ENCODE results near the gene MCAT.
"Not testable (repeated sequence)": the region's sequence is repeated elsewhere in the genome, so short reads cannot be mapped to it uniquely, and the experiment has no call there.

The MCAT gene

DNA sequence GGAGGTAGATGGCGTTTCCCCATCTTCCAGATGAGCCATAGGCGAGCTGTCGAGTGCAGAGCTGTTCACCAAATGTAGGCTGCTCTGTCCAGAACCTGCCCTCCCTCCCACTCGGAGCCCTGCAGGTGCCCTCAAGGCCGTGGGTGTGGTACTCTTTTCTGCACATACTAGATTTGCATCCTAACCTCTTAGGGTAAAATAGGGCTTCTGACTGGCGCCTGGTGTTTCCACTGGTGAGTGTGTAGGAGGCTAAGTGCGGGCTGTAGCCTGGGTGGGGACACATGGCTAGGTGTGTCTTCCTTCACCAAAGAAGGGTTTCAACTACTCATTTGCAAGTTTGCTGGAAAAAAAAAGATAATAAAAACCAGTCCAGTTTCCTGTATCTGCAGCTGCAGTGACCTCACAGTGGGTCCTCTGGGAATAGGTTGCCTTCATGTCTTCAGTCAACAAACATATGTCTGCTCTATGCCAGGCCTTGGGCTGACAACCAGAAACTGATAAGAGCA, 24.2 kb downstream of the MCAT start:
- DNase-seq: peak; percentile 30

DNA sequence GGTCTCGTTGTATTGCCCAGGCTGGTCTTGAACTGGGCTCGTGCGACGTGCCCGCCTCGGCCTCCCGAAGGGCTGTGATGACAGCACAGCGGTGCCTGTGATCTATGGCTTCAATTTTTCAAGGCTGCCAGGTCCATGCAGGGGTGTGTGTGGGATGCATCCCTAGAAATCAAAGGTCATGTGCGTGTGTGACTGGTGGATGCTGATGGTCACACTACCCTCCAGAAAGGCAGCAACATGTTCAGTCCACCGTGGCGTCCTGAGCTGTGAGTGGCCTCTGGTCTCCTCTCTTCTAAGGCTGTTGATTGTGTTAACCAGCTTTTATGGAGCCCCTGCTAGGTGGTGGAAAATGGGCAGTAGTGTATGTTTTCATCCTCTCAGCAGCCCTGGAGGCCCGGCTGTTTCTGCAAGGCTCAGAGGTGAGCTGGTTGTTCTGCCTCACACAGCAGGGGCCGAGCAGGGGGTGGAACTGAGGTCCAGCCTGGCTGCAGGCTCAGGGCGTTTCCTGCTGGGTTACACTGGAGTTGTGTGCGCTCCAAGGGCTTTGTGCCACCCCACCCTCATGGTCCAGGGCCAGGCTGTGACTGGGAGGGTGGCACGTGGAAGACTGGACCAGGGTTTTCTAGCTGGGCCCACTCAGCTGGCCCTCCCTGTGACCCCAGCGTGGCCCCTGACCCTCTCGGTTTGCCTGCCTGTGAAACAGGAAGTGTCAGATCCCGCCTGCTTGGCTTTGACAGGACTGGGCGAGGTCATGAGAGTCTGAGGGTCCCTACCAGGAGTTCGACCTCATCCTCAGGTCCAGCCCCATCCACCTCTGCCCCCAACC, 25.0 kb downstream of the MCAT start:
- no peak for DNase-seq

DNA sequence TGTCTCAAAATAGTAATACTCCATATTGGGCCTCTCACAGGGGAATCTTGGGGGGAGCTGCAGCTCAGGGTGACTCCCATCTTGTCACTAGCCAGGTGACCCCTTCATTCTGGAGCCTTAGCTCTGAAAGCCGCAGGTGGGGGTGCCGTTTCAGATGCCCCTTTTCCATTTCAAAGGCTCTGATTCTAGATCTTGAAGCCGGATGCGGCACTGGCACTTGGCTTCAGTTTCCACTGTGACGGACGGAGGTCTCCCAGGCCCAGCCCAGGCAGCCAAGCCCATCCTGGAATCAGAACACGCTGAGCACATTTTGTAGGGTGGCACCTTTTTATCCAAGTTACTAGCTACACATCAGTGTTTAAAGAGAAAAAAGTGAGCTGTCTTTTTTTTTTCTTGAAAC, 26.3 kb downstream of the MCAT start:
- no peak for DNase-seq

DNA sequence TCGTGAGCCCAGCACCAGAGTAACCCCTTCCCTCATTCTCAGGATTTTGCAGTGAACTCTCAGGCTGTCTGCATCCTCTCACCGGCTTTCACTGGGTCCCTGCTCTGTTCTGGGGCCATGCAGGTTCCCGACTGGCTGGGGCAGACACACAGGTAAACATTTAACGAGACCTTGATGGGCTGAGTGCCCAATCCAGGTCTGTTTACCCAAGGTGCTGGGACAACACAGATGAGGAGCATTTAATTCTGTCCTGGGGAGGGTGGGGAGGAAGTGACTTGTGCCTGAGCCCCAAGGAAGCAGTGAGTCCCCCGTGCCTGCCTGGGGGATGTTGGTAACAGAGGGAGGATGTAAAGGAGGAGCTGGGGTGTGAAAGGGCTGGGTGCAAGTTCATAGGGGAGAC, 28.2 kb downstream of the MCAT start:
- no peak for DNase-seq

GRCh38 chr22:43113526-43114251, 29.5 kb downstream of the MCAT start:
- no peak for DNase-seq

DNA sequence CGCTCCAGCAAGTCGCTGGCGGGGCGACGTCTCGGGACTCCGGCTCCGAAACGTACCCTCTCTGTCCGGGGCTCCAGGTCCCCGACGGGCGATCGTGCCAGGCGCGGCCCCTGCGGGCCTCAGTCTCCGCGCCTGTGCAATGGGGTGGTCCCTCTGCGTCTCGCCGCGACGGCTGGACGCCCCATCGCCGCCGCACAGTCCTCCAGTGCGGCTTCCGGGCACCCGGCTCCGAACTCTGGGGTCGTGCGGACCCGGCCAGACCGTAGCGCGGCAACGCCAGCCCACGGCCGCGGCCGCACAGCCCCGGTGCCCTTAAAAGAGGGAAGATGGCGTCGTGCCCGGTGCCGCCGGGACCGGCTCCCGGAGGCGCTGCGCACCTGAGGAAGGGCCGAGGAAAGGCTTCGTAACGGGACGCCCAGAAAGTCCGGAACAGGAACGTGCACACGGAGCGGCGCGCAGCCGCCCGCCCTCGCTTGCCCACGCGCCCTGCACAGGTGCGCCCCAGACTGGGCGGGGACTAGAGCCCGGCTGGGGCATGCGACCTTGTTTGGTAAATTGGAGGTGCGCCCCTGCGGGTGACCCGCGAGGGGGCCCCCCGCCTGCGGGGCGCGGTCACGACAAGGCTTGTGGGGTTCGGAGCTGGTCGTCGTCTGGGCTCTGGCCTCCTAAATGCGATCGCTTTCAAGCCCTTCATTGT, 32.1 kb downstream of the MCAT start:
- peak; percentile 54 for DNase-seq

DNA sequence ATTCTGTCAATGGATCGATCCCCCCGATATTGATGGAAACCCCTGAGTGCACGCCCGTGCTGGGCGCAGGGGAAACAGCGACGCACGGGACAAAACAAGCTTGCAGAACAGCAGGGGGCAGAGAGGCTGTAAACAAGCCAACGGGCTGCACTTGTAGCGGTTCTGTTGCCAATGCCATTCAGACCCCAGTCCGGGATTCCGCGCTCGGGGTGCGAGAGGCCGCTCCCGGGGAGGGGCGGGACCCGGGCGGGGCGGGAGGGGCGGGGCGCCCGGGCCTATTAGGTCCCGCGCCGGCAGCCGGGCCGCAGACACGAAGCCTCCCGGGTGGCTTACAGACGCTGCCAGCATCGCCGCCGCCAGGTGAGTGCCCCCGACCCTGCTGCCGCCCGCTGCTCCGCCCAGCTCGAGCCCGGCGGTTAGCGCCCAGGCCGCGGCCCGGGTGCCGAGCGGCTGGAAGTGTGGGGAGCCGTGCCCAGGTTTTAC, 32.7 kb downstream of the MCAT start, which contains the start of gene BIK:
BIK (plus strand) TSS at position 307 of the 483 bp plus-strand sequence. CDS start 13,273 bp downstream, outside the sequence.
- DNase-seq: peak; percentile 56

DNA sequence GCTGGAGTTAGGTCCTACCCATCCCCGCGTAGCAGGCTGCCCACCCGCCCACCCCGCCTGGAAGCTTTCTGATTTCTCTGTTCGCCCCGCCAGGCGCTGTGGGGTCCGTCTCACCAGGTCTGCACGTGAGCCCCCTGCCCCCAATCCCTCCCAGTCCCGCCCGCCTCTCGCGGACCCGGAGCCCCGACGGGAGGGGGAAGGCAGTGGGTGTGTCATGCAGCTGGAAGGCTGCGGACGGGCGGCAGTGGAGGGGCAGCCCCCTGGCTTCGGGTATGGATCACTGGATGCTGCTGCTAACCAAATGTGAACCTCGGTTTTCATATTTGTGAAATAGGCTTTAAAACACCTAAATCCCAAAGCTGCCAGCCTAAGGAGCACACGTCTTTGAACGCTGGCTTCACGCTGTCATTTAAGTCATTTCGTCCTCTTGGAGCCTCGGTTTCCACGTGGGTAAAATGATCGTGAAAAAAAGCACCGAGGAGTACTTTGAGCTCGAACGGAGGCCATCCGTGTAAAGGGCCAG, 33.2 kb downstream of the MCAT start:
- DNase-seq: no peak

DNA sequence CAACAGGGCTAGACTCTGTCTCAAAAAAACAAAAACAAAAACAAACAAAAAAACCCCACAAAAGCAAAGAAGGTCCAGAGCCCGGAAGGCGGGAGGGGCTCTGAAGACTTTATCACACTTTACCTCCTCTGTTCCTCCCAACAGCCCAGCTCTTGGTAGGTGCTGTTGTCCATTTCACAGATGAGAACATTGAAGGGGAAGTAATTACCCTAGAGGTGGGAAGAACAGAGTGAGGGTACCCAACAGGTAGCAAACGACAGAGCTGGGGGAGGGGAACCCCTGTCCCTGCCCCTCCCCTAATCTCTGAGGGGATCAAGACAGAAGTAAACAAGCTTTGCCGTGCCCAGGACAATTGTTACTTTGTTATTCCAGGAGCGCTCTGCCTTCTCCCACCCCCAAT, 33.7 kb downstream of the MCAT start:
- no peak for DNase-seq

DNA sequence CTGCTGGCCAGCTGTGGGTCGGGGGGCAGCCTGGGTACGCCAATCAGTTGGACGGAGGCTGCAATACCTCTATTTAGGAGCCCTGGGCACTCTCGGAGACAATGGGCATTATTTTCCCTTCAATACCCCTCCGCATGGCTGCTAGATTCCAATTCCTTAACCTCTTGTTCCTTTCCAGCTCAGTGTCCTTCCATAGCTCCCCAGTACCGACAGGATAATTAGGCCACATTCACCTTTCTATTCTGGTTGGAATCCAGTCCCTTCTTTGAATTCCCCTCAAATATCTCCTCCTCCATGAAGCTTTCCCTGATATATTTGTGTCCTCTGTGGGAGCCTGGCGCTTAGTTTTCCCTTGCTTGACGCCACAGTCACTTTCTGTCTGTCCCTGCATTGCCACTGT, 36.9 kb downstream of the MCAT start:
- no peak for DNase-seq

DNA sequence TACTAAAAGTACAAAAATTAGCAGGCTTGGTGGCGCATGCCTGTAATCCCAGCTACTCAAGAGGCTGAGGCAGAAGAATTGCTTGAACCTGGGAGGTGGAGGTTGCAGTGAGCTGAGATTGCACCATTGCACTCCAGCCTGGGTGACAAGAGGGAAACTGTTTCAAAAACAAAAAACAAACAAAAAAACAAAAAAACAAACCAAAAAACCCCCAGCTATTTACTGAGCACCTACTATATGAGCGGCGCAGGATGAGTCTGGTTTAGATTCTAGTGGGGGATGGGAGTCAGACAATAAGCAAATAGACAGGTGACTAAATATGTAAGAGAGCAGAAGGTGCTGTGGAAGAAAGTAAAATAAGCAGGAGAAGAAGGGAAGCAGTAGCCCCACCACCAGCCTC, 38.2 kb downstream of the MCAT start:
- not testable (repeated sequence) for DNase-seq

GRCh38 chr22:43104056-43104625, 39.1 kb downstream of the MCAT start:
- peak; percentile 48 for DNase-seq

GRCh38 chr22:43101306-43101705, 41.9 kb downstream of the MCAT start:
- DNase-seq: no peak

- DNase-seq: no peak
Measured at GRCh38 chr22:43100225-43100624, 43.0 kb downstream of the MCAT start.

GRCh38 chr22:43099095-43099494, 44.1 kb downstream of the MCAT start:
- no peak for DNase-seq

DNA sequence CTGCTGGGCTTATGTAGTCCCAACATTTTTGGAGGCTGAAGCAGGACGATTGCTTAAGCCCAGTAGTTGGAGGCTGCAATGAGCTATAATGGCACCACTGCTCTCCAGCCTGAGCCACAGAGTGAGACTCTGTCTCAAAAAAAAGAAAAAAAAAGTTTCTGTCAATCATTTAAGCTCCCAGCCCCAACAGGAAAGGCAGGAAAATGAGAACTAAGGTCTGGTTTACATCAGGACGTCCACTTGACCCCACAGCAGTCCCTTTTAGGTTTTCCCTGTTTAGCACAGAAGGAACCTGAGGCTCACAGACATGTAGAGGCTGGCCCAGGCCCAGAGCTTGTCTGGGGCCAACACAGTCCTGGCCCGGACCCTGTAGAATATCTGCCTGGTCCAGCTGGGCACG, 44.8 kb downstream of the MCAT start:
- no peak for DNase-seq

- no peak for DNase-seq
Measured at GRCh38 chr22:43096420-43096819, 46.8 kb downstream of the MCAT start.

DNA sequence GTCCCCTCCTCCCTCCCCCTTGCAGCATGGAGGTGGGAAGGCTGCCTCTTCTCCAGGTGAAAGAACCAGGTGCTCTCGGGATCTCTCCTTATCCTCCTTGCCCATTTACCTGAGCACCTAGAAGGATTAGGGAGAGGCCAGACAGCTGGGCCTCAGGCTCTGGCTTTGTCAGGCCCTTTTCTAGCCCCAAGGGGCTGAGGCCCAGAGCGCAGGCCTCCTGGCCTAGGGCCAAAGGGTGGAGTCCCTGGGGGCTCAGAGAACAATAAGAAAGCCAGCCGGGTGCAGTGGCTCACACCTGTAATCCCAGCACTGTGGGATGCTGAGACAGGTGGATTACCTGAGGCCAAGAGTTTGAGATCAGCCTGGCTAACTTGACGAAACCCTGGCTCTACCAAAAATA, 48.6 kb downstream of the MCAT start:
- no peak for DNase-seq

- DNase-seq: peak; percentile 58
Measured at GRCh38 chr22:43094085-43094484, 49.1 kb downstream of the MCAT start.

- no peak for DNase-seq
Measured at GRCh38 chr22:43092085-43092484, 51.1 kb downstream of the MCAT start.

GRCh38 chr22:43090130-43090789, 52.9 kb downstream of the MCAT start:
- peak; percentile 53 for DNase-seq

Measured in CD4-positive, alpha-beta T cell treated with Interleukin-15 for 1 hour (primary cell).